ENCODE measurements around the gene ANTXR1. TPM values are rescaled to one million over a fixed set of nuclear protein-coding genes. Genes with fewer than 3 reads are reported as not detected.

ANTXR1 gene
- polyA plus RNA-seq, 1 experiment: 87.1 TPM

GRCh38 chr2:69260666-69261065, 247.7 kb downstream of the ANTXR1 start:
- ChIA-PET POLR2A (no interaction called here), CTCF (no interaction called here)
- no peaks in the 10 kb centered on the region for H3K36me3 ChIP-seq (ENCODE audit: control insufficient read depth, insufficient read depth, low read length)
- no peak for DNase-seq (ENCODE audit: low read depth)
- no peak overlapping the region for H3K4me3 ChIP-seq (ENCODE audit: low read depth, low read length)
- TF ChIP-seq, protein P1, sequence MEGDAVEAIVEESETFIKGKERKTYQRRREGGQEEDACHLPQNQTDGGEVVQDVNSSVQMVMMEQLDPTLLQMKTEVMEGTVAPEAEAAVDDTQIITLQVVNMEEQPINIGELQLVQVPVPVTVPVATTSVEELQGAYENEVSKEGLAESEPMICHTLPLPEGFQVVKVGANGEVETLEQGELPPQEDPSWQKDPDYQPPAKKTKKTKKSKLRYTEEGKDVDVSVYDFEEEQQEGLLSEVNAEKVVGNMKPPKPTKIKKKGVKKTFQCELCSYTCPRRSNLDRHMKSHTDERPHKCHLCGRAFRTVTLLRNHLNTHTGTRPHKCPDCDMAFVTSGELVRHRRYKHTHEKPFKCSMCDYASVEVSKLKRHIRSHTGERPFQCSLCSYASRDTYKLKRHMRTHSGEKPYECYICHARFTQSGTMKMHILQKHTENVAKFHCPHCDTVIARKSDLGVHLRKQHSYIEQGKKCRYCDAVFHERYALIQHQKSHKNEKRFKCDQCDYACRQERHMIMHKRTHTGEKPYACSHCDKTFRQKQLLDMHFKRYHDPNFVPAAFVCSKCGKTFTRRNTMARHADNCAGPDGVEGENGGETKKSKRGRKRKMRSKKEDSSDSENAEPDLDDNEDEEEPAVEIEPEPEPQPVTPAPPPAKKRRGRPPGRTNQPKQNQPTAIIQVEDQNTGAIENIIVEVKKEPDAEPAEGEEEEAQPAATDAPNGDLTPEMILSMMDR (IDR thresholded peaks at IDR 0.05; ENCODE audit: insufficient read depth, low read depth, low read length): no peak
- no peaks in the 10 kb centered on the region for H3K27me3 ChIP-seq (ENCODE audit: control insufficient read depth, insufficient read depth, low read length)

DNA sequence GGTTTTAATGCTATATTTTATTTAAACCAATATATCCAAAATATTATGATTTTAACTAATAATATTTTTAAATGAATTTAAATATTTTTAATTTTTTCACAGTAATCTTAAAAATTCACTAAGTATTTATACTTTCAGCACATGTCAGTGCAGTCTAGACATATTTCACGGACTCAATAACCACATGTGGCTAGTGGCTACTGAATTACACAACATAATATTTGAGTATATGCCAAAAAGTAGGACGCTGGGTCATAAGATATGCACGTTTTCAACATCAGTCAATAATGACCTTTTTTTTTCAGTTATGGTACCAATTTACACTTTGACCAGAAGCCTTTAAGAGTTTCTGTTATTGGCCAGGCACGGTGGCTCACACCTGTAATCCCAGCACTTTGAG, 256.4 kb downstream of the ANTXR1 start:
- DNase-seq (ENCODE audit: low read depth): no peak
- ChIA-PET POLR2A (no interaction called here), CTCF (no interaction called here)
- H3K36me3 ChIP-seq (ENCODE audit: control insufficient read depth, insufficient read depth, low read length): no peaks in the 10 kb centered on the region
- TF ChIP-seq, protein P1 (IDR thresholded peaks at IDR 0.05; ENCODE audit: insufficient read depth, low read depth, low read length): no peak
- H3K27me3 ChIP-seq (ENCODE audit: control insufficient read depth, insufficient read depth, low read length): no peaks in the 10 kb centered on the region
- H3K4me3 ChIP-seq (ENCODE audit: low read depth, low read length): no peak overlapping the region

- Histone ChIP-seq H3K4me3 (ENCODE audit: low read depth, low read length) (no peak overlapping the region), H3K27me3 (ENCODE audit: control insufficient read depth, insufficient read depth, low read length) (no peaks in the 10 kb centered on the region), H3K36me3 (ENCODE audit: control insufficient read depth, insufficient read depth, low read length) (no peaks in the 10 kb centered on the region)
- CTCF ChIA-PET: interaction anchor here (0.9 to 2.0 kb wide), 3 partner anchors 21 to 34 kb away, joined by 3 to 5 read pairs (median 4); no protein-coding TSS in a partner anchor
- POLR2A ChIA-PET: interaction anchor here (1.1 kb wide), 1 partner anchor 103 kb away, joined by 3 read pairs; no protein-coding TSS in a partner anchor
- TF ChIP-seq, protein P1 (IDR thresholded peaks at IDR 0.05; ENCODE audit: insufficient read depth, low read depth, low read length): no peak
- DNase-seq (ENCODE audit: low read depth): no peak
Measured at GRCh38 chr2:69271831-69272257, 258.9 kb downstream of the ANTXR1 start.

GRCh38 chr2:69272803-69273471, 260.0 kb downstream of the ANTXR1 start:
- no peak for DNase-seq (ENCODE audit: low read depth)
- TF ChIP-seq, protein P1 (IDR thresholded peaks at IDR 0.05; ENCODE audit: insufficient read depth, low read depth, low read length): no peak
- Histone ChIP-seq H3K36me3 (ENCODE audit: control insufficient read depth, insufficient read depth, low read length) (no peaks in the 10 kb centered on the region), H3K27me3 (ENCODE audit: control insufficient read depth, insufficient read depth, low read length) (no peaks in the 10 kb centered on the region), H3K4me3 (ENCODE audit: low read depth, low read length) (no peak overlapping the region)
- CTCF ChIA-PET: no interaction called here
- POLR2A ChIA-PET: no interaction called here

GRCh38 chr2:69275490-69275889, 262.5 kb downstream of the ANTXR1 start:
- ChIA-PET CTCF (interaction anchor here (1.0 to 1.4 kb wide), 2 partner anchors 11 to 31 kb away, joined by 4 to 5 read pairs; no protein-coding TSS in a partner anchor), POLR2A (no interaction called here)
- no peak for DNase-seq (ENCODE audit: low read depth)
- Histone ChIP-seq H3K4me3 (ENCODE audit: low read depth, low read length) (no peak overlapping the region), H3K36me3 (ENCODE audit: control insufficient read depth, insufficient read depth, low read length) (no peaks in the 10 kb centered on the region), H3K27me3 (ENCODE audit: control insufficient read depth, insufficient read depth, low read length) (no peaks in the 10 kb centered on the region)
- TF ChIP-seq, protein P1 (IDR thresholded peaks at IDR 0.05; ENCODE audit: insufficient read depth, low read depth, low read length): no peak

Data from BJ (cell line).